NCI-H128 (cell line): ENCODE data around the gene PPP1R7.
A peak's percentile ranks its signal among the peaks of the same experiment; 100 is the strongest.
"Not testable (repeated sequence)": the region's sequence is repeated elsewhere in the genome, so short reads cannot be mapped to it uniquely, and the experiment has no call there.

Experiments used
- DNase-seq: peaks from one replicate; lab custom pipeline; 2025; ENCODE audit not compliant: unreplicated experiment; lab: John Stamatoyannopoulos, UW

The PPP1R7 gene, protein sequence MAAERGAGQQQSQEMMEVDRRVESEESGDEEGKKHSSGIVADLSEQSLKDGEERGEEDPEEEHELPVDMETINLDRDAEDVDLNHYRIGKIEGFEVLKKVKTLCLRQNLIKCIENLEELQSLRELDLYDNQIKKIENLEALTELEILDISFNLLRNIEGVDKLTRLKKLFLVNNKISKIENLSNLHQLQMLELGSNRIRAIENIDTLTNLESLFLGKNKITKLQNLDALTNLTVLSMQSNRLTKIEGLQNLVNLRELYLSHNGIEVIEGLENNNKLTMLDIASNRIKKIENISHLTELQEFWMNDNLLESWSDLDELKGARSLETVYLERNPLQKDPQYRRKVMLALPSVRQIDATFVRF

DNA sequence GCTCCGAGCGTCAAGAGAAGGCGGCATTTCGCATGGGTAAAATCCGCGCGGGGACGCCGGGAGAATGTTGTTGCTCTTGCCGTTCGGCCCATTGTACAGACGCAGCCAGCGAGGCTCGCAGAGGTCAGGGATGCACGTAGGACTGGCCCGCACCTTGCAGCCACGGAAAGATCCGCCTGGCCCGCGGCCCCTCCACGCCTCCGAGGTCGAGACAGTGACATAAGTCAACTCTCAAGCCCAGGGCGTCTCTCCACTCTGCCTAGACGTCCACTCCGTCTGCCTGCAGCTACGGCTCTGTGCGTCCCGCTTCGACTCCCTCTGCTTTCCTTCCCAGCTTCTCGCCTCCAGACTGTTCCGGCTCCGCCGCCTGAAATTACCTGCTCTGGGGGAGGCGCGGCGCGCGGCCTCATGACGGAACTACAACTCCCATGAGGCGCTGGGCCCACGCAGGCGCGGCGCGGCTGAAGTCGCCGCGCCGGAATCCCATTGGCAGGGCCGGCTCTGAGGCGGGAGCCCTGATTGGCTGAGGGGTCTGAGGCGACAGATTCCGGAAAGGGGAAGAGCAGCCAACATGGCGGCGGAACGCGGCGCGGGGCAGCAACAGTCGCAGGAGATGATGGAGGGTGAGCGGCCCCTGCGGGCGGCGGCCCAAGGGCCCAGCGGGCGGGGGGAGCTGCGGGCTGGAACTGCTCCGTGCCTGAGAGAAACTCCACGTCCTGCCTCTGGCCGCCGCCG lies at the start of gene PPP1R7:
Gene PPP1R7, plus strand, starts transcription at position 543 of the 735 bp plus-strand sequence. Its CDS starts 29 bp downstream, at position 572.
- DNase-seq, result peak; percentile 89

DNA sequence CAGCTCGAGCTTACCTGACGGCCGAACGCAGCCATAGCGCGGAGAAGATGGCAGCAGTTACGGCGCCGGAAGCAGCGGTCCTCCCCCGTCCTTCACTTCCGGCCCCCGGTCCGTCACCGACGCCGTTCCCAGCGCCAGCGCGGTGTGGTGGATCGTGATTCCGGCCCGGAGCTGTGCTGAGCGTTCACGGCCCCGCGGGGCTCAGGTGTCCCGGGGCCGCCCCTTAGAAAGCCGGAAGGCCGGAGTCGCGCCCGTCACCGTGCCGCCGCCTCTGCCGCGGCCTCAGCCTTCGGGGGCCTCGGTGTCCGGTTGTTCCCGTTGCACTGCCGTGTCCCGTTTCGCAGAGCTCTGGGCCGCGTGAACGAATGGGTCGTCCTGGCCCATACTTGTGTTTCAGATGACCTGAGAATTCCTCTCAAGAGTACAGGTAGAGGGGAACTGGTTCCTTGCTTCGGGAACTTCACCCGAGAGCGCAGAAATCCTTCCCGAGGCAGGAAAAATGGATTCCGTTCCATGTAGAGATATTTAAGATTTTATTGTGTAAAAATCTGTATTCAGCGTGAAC lies 47.9 kb upstream of the PPP1R7 start, which contains the start of gene MTERF4:
Gene MTERF4, minus strand, starts transcription at position 49 of the 565 bp plus-strand sequence. Its CDS starts 14 bp downstream, at position 35.
- peak; percentile 14 for DNase-seq

DNA sequence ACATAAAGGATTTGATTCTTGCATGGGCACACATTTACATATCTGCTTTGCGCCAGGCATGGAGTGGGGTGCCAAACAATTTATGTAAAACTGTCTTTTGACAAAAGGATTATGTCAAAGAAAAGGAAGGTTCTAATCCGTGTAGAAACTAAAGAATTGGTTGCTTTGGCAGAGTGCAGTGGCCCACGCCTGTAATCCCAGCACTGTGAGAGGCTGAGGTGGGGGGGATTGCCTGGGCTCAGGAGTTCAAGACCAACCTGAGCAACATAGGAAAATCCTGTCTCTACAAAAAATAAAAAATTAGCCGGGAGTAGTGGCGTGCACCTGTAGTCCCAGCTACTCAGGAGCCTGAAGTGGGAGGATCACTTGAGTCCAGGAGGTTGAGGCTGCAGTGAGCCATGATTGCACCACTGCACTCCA lies 47.1 kb upstream of the PPP1R7 start:
- no peak for DNase-seq

DNA sequence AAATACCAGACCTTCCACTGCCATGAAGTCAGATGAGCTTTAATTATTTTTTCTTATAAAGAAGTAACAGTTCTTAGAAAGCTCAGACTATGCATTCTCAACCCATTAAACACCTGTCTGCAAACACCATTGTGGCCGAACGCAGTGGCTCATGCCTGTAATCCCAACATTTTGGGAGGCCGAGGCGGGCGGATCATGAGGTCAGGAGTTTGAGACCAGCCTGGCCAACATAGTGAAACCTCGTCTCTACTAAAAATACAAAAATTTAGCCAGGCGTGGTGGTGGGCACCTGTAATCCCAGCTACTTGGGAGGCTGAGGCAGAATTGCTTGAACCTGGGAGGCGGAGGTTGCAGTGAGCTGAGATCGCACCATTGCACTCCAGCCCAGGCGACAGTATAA lies 45.7 kb upstream of the PPP1R7 start:
- DNase-seq, result not testable (repeated sequence)

DNA sequence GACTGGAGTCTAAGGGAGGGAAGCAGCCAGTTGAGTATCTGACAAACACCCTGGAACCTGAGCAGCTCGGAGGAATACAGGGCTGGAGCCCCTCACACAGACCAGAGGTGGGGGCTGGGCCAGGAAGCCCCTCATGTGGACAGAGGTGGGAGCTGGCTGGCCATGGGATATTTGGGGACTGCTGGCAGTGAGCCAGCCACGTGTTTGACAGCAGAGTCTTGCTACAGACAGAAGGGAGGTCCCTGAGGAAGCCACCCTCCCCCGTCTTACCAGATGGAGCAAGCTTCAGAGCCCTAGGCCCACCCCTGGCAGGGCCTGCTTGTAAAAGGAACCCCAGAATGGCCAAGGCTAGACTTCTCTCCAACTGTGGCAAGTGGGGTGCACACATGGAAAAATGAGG lies 44.6 kb upstream of the PPP1R7 start:
- no peak for DNase-seq

DNA sequence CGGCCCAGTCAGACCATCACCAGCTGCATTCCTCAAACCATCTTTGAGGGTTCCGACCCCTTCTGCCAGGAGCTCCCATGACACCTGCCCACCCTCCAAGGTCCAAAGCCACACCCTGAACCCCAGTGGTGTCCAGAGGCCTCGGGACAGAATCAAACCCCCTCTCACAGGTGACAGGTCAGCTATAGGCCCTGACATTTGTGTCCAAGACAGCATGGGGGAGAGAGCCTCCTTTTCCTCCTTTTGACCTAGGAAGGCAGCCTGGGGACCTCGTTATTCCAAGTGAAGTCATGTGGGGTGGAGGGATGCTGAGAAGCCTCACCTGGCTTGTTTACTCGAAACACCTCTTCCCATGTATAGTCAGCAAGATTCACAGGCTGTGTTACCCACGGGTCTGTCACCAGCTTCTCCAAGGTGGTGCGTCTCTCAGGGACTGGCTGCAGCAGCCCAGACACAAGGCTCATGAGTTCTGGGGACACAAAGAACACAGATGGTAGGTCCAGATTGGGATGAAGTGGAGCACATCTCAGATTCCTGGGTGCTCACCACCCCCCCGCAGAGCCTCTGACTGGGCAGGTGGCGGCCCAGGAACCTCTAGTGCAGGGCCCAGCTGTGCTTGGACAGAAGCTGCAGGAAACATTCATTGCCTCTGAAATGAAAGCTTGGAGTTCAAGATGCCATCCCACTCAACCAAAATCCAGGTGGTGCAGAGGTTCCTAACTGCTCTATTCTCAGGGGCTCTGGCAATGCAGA lies 43.1 kb upstream of the PPP1R7 start:
- DNase-seq, result no peak

DNA sequence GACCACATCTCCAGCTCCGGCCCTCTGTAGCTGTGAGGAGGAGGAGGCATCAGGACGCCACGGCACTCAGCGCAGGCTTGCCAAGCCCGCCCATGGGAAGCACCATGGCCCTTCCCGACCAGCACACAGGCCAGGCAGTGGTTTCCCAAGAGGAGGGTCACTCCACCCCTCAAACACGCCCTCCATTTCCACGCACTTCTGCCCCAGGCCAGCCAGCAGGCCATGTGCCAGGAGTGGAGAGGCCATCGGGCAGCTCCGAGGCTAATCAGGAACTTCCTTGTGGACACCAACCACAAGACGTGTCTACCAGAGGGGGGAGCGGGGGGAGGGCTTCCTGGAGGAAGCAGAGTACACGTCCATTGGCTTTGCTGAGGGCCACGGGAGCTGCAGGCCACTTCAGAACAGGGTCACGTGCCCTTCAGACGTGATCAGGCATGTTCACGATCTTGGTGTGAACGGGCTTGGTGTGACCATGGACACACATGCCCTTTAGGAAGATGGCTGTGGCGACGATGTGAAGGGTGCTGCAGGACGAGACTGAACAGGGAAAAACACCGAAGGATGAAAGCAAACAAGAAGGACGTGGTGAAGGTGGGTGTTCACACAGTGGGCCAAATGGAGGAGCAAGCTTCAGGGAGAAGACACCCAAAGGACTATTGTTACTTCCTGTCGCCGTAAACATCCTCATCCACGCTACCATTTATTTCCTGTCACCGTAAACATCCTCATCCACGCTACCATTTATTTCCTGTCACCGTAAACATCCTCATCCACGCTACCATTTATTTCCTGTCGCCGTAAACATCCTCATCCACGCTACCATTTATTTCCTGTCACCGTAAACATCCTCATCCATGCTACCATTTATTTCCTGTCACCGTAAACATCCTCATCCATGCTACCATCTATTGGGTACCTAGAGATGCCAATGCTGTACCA lies 41.7 kb upstream of the PPP1R7 start:
- DNase-seq, result no peak

DNA sequence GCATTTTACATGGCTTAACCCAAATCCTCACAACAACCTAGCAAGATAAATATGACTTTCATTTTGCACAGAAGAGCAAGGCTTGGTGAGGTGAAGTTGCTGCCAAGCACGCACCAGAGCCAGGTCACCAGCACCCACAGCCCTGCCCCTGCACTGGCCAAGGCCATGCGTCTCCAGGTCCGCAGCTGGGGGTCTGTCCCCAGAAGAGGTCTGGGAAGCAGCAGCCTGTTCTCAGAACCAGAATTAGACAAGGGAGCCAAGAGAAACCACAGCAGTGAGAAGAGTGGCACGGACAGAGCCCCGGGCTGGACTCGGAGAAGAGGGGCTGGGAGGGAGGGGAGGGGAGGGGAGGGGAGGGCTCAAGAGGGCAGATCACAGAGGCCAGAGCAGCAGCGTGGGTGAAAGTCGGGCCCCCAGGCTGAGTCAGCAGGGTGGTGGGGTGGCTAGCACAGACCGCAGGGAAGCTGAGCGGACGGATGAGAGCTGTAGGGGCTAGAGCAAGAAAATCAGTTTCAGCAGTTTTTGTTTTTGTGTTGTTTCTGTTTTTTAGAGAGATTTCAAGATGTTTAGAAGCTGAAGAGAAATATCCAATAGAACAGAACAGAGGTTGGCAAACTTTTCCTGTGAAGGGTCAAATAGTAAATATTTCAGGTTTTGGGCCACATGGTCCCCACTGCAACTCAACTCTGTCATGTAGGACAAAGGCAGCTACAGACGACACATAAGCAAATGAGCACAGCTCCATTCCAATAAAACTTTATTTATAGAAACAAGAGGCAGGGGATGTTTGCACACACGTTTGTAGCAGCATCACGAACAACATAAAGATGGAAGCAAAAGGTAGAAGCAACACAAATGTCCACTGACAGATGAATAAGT lies 40.8 kb upstream of the PPP1R7 start:
- no peak for DNase-seq

DNA sequence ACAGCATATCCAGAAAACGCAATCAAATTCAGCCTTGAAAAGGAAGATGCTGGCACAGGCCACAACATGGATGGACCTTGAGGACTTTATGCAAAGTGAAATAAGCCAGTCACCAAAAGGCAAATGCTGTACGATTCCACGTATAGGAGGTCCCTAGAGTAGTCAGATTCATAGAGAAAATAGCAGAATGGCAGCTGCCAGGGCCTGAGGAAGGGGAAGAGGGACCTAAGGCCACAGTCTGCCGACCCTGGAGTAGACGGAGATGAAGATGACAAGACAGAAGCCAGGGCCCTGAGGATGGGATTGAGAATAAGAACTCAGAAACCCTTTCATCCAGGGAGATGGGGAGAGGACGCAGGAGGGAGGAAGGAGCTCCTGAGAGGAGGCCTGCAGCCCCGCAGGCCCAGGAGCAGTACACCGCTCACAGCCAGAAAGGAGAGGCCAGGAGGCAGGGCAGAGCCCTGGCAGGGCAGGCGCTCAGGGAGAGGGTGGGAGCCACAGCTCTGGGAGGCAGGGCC lies 40.1 kb upstream of the PPP1R7 start:
- no peak for DNase-seq

DNA sequence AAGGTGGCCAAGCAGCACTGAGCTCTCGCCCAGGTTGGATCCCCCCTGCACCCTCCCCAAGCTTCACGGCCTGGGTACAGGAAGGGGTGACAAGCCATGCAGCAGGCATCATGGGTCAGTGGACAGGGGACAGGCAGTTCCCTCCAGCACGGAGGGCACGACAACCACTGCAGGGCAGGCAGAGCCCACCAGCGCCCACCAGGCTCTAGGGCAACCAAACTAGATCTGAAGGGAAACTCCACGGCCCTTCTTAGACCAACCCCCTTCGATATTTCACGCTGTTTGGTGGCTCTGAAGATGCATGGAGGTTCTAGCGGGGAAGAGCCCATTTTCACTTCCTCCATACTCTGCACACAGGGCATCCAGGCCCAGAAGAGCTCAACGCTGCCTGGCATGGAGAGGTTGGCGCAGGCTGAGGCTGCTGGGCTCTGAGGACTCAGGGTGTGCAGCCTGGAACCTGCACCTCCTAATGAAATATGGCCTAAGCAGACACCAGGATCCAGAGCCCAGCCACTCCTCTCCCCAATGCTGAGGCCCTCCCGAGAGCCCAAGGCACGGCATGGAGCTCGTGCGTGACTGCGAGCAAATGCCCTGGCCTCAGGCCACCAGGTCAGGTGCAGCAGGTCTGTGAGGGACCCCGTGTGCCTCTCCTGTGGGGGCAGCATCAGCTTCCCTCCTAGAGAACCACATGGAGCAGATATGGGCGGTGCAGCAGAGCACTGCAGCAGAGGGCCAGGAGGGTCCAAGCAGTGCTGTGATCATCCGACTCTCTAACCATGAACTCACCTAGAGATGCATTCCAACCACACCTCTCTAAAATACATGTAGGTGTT lies 39.4 kb upstream of the PPP1R7 start:
- DNase-seq, result no peak

DNA sequence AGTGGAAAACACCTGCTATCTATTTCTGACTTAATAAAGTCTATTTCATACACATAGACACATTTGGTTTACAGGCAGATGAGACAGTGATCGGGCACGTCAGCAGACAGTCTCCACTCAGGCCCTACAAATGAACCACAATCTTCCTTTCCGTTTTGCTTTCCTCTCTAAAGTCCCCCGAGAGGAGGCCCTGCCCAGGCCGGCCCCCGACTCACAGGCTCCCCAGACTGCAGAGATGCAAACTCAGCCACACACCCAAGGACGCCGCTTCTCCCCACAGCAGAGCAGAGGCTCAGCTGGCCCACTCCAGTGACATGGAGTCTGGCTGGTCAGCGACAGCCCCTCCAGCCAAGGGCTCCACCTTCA lies 38.8 kb upstream of the PPP1R7 start:
- DNase-seq, result no peak

DNA sequence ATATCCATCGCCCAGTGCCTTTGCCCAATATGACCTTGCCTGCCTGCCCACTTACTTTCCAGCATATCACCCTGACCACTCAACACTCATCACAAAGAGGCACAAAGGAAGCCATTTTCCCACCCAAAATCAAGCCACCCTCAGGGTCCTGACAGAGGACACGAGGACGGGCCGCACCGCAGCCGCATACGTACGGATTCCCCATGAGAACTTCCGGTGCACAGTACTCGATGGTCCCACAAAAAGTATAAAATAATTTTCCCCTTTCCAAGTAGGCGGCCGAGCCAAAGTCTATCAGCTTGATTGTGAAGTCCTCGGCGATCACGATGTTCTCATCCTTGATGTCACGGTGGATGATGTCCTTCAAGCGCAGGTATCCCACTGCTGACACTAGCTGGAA lies 38.2 kb upstream of the PPP1R7 start:
- DNase-seq, result no peak

DNA sequence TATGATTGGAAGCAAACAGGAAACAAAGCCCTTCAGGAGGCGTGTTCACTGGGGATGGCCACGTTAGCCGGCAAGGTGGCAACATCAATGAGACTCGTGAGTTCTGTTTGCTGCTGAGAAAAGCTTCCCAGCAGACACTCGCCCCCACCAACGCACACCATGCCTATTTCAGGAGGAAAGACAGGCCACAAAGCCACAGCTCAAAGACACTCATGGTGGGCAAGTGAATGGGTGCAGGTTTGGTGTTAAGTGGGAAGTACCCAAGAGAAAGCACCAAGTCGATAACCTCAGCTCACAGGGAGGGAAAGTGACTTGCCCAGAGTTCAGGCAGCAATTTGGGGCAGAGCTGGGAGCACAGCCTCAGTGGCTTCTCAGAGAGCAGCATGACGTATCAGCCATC lies 37.7 kb upstream of the PPP1R7 start:
- no peak for DNase-seq

DNA sequence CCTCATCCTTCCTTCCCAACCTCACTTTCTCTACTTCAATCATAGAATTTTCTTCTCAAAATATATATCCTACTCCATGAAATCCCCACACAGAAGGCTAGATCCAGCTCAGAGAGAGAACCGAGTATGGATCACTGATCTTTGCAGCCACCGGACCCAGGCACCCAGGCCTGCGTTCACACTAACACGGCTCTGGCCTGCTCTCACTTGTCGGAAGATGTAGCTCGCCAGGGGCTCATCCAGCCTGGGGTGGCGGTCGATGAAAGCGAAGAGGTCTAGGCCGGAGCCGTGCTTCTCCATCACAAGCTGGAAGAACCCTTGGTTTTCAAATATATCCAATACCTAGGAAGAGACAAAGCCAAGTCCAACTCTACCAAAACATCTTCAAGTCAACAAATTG lies 35.4 kb upstream of the PPP1R7 start:
- no peak for DNase-seq

DNA sequence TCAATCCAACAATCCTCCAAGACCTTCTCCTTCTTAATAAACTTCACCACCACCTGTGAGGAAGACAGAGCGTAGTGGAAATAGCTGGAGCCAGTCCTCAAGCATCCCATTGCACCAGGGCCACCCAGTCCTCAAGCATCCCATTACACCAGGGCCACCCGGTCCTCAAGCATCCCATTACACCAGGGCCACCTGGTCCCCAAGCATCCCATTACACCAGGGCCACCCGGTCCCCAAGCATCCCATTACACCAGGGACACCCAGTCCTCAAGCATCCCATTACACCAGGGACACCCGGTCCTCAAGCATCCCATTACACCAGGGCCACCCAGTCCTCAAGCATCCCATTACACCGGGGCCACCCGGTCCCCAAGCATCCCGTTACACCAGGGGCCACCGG lies 34.9 kb upstream of the PPP1R7 start:
- DNase-seq, result no peak

DNA sequence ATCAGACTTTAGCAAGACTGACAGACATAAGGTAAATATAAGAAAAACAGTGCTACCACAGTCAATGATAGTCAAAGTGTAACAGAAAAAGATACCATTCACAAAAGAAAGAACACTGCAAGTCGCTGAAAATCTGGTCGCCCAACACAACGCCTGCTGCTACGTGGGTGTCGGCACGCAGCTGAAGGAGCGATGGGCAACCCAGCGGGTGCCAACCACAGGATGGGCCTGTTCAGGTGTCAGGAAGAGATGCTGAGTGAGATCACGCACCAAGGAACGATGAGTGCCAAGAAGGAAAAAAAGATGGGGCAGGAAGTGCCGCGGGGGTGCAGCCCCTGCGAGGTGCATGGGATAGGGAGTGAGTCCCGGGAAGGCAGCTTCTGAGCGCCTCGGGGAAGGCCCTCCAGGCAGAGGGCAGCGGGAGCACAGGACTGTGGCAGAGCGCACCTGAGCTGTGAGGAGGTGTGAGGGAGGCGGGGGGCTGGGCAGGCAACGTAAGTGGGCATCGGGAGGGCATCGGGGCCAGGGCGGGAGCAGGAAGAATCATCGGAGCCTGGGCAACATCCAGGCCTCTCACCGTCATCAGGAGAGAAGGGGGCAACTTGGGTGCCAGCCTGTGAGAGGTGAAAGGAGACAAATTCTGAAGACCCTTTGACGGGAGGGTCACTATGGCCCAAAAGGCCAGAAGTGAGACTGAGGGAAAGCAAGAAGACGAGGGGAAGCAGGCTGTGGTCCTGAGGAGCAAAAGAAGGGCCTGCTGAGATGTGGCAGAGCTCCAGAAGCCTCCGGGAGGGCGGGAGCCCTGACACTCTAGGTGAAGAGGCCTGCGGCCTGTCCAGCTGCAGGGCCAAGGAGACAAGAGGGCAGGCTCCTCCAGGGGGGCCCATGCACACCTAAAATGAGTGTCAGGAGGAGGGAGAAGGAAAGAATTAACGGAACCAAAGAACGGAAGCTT lies 33.4 kb upstream of the PPP1R7 start:
- no peak for DNase-seq
